GM18870 (cell line): ENCODE measurements around the gene B3GNT2.
"Not testable (repeated sequence)": the region's sequence is repeated elsewhere in the genome, so short reads cannot be mapped to it uniquely, and the experiment has no call there.

ENCODE experiments used
- ATAC-seq: cut with Tn5 transposase; IDR thresholded peaks from one replicate; pipeline ENCODE4 v1.9.1; 2021; ENCODE audit warnings: moderate library complexity; ENCODE audit not compliant: unreplicated experiment

The B3GNT2 gene

GRCh38 chr2:62195421-62196277, at the start of gene B3GNT2:
B3GNT2 (plus strand) TSS chr2:62196115; CDS start chr2:62222221, 26,106 bp downstream.
- ATAC-seq, result peak; percentile 30

GRCh38 chr2:62146790-62147189, 49.1 kb upstream of the B3GNT2 start:
- ATAC-seq, result not testable (repeated sequence)

- ATAC-seq, result no peak
Observed at GRCh38 chr2:62147610-62148301, 48.2 kb upstream of the B3GNT2 start.

GRCh38 chr2:62149708-62150107, 46.2 kb upstream of the B3GNT2 start:
- no peak for ATAC-seq

- ATAC-seq, result no peak
Observed at GRCh38 chr2:62150597-62151305, 45.2 kb upstream of the B3GNT2 start.

- no peak for ATAC-seq
Observed at GRCh38 chr2:62151306-62151638, 44.6 kb upstream of the B3GNT2 start.

- ATAC-seq, result no peak
Observed at GRCh38 chr2:62152000-62152399, 43.9 kb upstream of the B3GNT2 start.

- no peak for ATAC-seq
Observed at GRCh38 chr2:62156861-62157496, 38.9 kb upstream of the B3GNT2 start.

GRCh38 chr2:62158444-62159121, 37.3 kb upstream of the B3GNT2 start:
- no peak for ATAC-seq

- not testable (repeated sequence) for ATAC-seq
Observed at GRCh38 chr2:62160691-62161090, 35.2 kb upstream of the B3GNT2 start.

GRCh38 chr2:62163106-62163831, 32.6 kb upstream of the B3GNT2 start:
- no peak for ATAC-seq

GRCh38 chr2:62163834-62164233, 32.1 kb upstream of the B3GNT2 start:
- ATAC-seq, result no peak

- ATAC-seq, result no peak
Observed at GRCh38 chr2:62175728-62176127, 20.2 kb upstream of the B3GNT2 start.

GRCh38 chr2:62176801-62177200, 19.1 kb upstream of the B3GNT2 start:
- no peak for ATAC-seq

- ATAC-seq, result no peak
Observed at GRCh38 chr2:62177392-62178049, 18.4 kb upstream of the B3GNT2 start.

GRCh38 chr2:62178741-62179271, 17.1 kb upstream of the B3GNT2 start:
- ATAC-seq, result no peak

GRCh38 chr2:62180975-62181374, 14.9 kb upstream of the B3GNT2 start:
- ATAC-seq, result no peak

- no peak for ATAC-seq
Observed at GRCh38 chr2:62181843-62182242, 14.1 kb upstream of the B3GNT2 start.
